Heart right ventricle (tissue), 16 donors: ENCODE results near the gene LRRC7. TPM values are rescaled to one million over a fixed set of nuclear protein-coding genes. Genes with fewer than 3 reads are reported as not detected.

ENCODE experiments used
- ATAC-seq, 8 donors: fragments of 200-7000 bp; cut with Tn5 transposase; one replicate each; pipeline ENCODE4 v1.9.1; 2020; ENCODE audit warnings: mild to moderate bottlenecking in 8 of 8, moderate library complexity in 8 of 8, moderate number of reproducible peaks in 1 of 8
- DNase-seq, 2 donors: peaks; one replicate each; pipeline ENCODE4 v3.0.0-alpha.2; 2020
- H3K27ac ChIP-seq, 10 donors: fragments of 200-600 bp; sonication (generic) in 2 of 10; one replicate each; pipeline versions ENCODE4 v1.5.0 to v1.8.0; 2020 to 2022; ENCODE audit warnings: mild to moderate bottlenecking in 3 of 10
- H3K27me3 ChIP-seq, 7 donors: fragments of 200-600 bp; one replicate each; pipeline ENCODE4 v1.8.0; 2021 to 2022; ENCODE audit warnings: mild to moderate bottlenecking in 2 of 7
- H3K36me3 ChIP-seq, 9 donors: fragments of 200-600 bp; sonication (generic) in 1 of 9; one replicate each; pipeline versions ENCODE4 v1.5.0 to v1.8.0; 2020 to 2022; ENCODE audit warnings: mild to moderate bottlenecking in 2 of 9
- H3K4me1 ChIP-seq, 9 donors: fragments of 200-600 bp; sonication (generic) in 1 of 9; one replicate each; pipeline versions ENCODE4 v1.5.0 to v1.8.0; 2020 to 2022; ENCODE audit warnings: mild to moderate bottlenecking in 4 of 9
- H3K4me3 ChIP-seq, 10 donors: fragments of 200-600 bp; sonication (generic) in 2 of 10; one replicate each; pipeline versions ENCODE4 v1.5.0 to v1.8.0; 2020 to 2022; ENCODE audit warnings: mild to moderate bottlenecking in 7 of 10, moderate library complexity in 2 of 10
- H3K9me3 ChIP-seq, 11 donors: fragments of 200-600 bp in 10 of 11; sonication (generic) in 2 of 11; one replicate each; pipeline versions ENCODE4 v1.5.0 to v1.8.0; 2013 to 2022; ENCODE audit warnings: mild to moderate bottlenecking in 2 of 11, control low read depth in 1 of 11, moderate library complexity in 1 of 11
- CTCF ChIP-seq, 9 donors: fragments of 200-600 bp; sonication (generic) in 2 of 9; IDR thresholded peaks; one replicate each; pipeline versions ENCODE4 v1.5.0 to v1.8.0; 2021 to 2022; ENCODE audit warnings: antibody characterized with exemption in 9 of 9, mild to moderate bottlenecking in 5 of 9, moderate library complexity in 1 of 9
- WGBS, 2 donors: extraction: QIAGEN DNeasy Blood & Tissue Kit; methylation state at CpG; one replicate each; pipeline ENCODE4 v1.1.7; 2013; ENCODE audit warnings: inconsistent platforms in 1 of 2; 5-methylcytosine and 5-hydroxymethylcytosine counted together
- intact Hi-C, 10 donors: fragments of 100-400 bp; cut with DNase I; formaldehyde crosslinking; loops; one replicate each; pipeline versions ENCODE4 v1.11.1 to v1.14.2; 2022
- polyA plus RNA-seq, 2 donors: library from polyadenylated mRNA; stranded (reverse); fragments of 200-250 nt; gene quantifications; one replicate each; pipeline ENCODE4 v1.2.3, GENCODE V29; 2013
- total RNA-seq, 10 donors: library from RNA; stranded (reverse); fragmentation: NEBNext Ultra II Directional in 3 of 10; extraction: Animal tissue kit (Norgen Biotek cat#: 25700) in 3 of 10; gene quantifications; one replicate each; pipeline versions ENCODE4 v1.2.1 to v1.2.4, GENCODE V29; 2021 to 2023
- donor health status: Arrhythmogenic right ventricular cardiomyopathy.
- donor health status: ischemic (EF 13 %, LVEDD 7.1; RV severe dilation, severe dysfunction).
- donor health status: healthy with polysubstance abuse.
- donor health status: DM: no; HTN: yes; CAD: no.
- donor health status: DM: no; HTN: no; CAD: no.
- donor health status: ischemic (EF 25% LVEDD 6.9; RV normal size, moderate dysfunction).
- donor health status: ischemic (EF 25% LVEDD 5.7; RV mildly dilated, moderate dysfunction).
- donor health status: healthy.
- donor health status: DM: yes; HTN: yes; CAD: no.
- donor health status: Ischemic cardiomyopathy.
- donor health status: ischemic (EF 35%, LVEDD 5.7; RV mildly dilated, moderate dysfunction).
- donor health status: nonischemic (EF 11% LVEDD 7.7; RV severe dilation, severe dysfunction).
- donor health status: DM: yes; HTN: yes; CAD: no.
- donor health status: PGD.
- donor health status: ischemic (EF 29% LVEDD 5.4; RV normal size, mild dysfunction).
- donor health status: nonischemic (EF 23%, LVEDD 6.1; RV moderate dilation, normal function).

LRRC7 gene
- total and polyA plus RNA-seq, 12 donors = 0.03 to 2.1 (median 0.59) TPM

DNA sequence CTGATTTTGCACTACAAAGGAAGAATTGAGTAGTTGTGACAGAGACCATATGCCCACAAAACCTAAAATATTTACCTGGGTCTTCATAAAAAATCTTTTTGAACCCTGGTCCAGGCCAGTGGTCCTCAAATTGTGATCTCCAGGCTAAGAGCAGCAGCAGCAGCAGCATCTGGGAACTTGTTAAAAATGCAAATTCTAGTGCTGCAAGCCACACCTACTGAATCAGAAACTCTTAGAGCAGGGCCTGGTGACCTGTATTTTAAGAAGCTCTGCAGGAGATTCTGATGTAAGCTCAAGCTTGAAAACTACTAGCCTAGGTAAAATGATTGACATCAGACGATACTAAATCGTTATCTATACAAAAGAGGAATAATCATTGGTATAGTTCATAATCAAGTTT lies 112.2 kb downstream of the LRRC7 start:
- H3K27me3 ChIP-seq = no peaks in the 10 kb centered on the region
- no peak for DNase-seq
- H3K27ac ChIP-seq = no peak overlapping the region
- no peak overlapping the region for H3K4me3 ChIP-seq
- no peaks in the 10 kb centered on the region for H3K36me3 ChIP-seq
- H3K4me1 ChIP-seq = no peaks in the 10 kb centered on the region
- no peak for TF ChIP-seq CTCF (IDR thresholded peaks at IDR 0.05)
- WGBS, 2 donors = 88 to 95% methylated on average over 2 of the region's 2 CpGs
- no peaks in the 10 kb centered on the region for H3K9me3 ChIP-seq
- intact Hi-C loops = no loop called here
- no peak for ATAC-seq

DNA sequence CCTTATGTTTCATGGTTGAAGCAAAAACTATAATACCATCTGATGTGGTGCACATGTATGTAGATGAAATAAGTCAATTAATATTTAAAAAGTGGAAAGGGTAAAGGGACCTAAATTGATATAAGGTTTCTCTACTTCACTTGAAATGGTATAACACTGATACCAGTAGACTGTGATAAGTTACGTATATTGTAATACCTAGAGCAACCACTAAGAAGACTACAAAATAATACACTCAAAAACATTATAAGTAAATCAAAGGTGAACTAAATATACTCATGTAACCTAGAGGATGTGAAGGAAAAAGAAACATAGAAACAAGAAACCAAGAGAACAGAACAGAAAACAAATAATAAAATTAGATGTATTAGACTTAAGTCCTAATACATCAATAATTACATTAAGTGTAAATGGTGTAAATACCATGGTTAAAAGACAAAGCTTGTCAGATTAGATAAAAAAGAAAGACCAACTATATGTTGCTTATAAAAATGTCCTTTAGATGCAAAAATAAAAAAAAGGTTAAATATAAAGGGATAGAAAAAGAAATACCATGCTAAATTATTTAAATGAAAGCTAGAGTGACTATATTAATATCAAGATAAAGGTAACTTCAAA lies 118.8 kb downstream of the LRRC7 start:
- peak in 1 of 9 donors; percentile 38 for TF ChIP-seq CTCF (IDR thresholded peaks at IDR 0.05)
- H3K27ac ChIP-seq = no peak overlapping the region
- no peaks in the 10 kb centered on the region for H3K27me3 ChIP-seq
- DNase-seq (no peak), ATAC-seq (no peak)
- H3K9me3 ChIP-seq = peaks cover 0 to 15% (median 0%) of the 10 kb centered on the region in 11 donors
- WGBS, 2 donors = 98 to 99% methylated on average over 1 of the region's 1 CpG
- H3K36me3 ChIP-seq = no peaks in the 10 kb centered on the region
- H3K4me1 ChIP-seq = no peaks in the 10 kb centered on the region
- intact Hi-C loops = no loop called here
- no peak overlapping the region for H3K4me3 ChIP-seq

GRCh38 chr1:69688193-69688592 lies 120.5 kb downstream of the LRRC7 start:
- no peaks in the 10 kb centered on the region for H3K4me1 ChIP-seq
- ATAC-seq (no peak), DNase-seq (no peak)
- no peak for TF ChIP-seq CTCF (IDR thresholded peaks at IDR 0.05)
- H3K9me3 ChIP-seq = peaks cover 0 to 15% (median 0%) of the 10 kb centered on the region in 11 donors
- intact Hi-C loops = no loop called here
- no peak overlapping the region for H3K27ac ChIP-seq
- H3K27me3 ChIP-seq = no peaks in the 10 kb centered on the region
- WGBS, 2 donors = 78 to 89% methylated on average over 2 of the region's 2 CpGs
- no peak overlapping the region for H3K4me3 ChIP-seq
- no peaks in the 10 kb centered on the region for H3K36me3 ChIP-seq

DNA sequence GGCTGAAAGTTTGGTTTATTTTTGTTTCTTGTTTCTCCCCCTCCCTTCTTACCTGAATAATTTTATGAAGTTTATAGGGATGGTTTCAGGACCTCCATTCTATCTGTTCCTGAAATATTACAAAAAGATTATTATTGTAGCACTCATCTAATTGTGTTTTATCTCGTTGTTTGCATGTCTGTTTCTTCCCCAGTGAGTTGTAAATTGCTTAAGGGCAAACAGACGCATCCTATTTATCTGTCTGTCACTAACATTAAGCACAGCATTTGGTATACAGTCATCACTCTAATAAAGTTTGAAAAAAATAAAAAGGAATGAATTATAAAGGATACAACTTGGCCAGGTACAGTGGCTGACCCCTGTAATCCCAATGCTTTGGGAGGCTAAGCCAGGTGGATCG lies 123.5 kb downstream of the LRRC7 start:
- H3K27me3 ChIP-seq = no peaks in the 10 kb centered on the region
- no peak overlapping the region for H3K27ac ChIP-seq
- intact Hi-C loops = no loop called here
- H3K9me3 ChIP-seq = peaks cover 0 to 20% (median 0%) of the 10 kb centered on the region in 11 donors
- 51 to 69% methylated on average over 3 of the region's 3 CpGs for WGBS, 2 donors
- no peak for DNase-seq
- ATAC-seq = no peak
- H3K4me1 ChIP-seq = no peaks in the 10 kb centered on the region
- no peak overlapping the region for H3K4me3 ChIP-seq
- TF ChIP-seq CTCF (IDR thresholded peaks at IDR 0.05) = no peak
- no peaks in the 10 kb centered on the region for H3K36me3 ChIP-seq
